ENCODE measurements around the gene CIAO3.

GRCh38 chr16:754656-755055 is 13.9 kb upstream of the CIAO3 start:
- no peak for TF ChIP-seq CTCF (IDR thresholded peaks at IDR 0.05)
- no peak for TF ChIP-seq POLR2A (IDR thresholded peaks at IDR 0.05; ENCODE audit: low read depth)

All from esophagus muscularis mucosa (tissue), 3 donors.